Fibroblast of mammary gland (primary cell): ENCODE measurements around the gene HTR4.

Source experiments
- DNase-seq: peaks from one replicate; pipeline ENCODE4 v3.0.0-alpha.2; 2010; ENCODE audit warnings: low read depth
- H3K4me3 ChIP-seq: 2 replicates; pipeline ENCODE4 v1.5.1; 2011; ENCODE audit warnings: low read depth, mild to moderate bottlenecking, low read length, moderate library complexity; ENCODE audit not compliant: control insufficient read depth
- TF ChIP-seq, protein P1 (sequence below): conservative IDR thresholded peaks from 2 replicates; pipeline ENCODE4 v1.5.1; 2011; ENCODE audit warnings: low read depth, low read length, inconsistent platforms; ENCODE audit not compliant: control insufficient read depth, insufficient read depth

The HTR4 gene

DNA sequence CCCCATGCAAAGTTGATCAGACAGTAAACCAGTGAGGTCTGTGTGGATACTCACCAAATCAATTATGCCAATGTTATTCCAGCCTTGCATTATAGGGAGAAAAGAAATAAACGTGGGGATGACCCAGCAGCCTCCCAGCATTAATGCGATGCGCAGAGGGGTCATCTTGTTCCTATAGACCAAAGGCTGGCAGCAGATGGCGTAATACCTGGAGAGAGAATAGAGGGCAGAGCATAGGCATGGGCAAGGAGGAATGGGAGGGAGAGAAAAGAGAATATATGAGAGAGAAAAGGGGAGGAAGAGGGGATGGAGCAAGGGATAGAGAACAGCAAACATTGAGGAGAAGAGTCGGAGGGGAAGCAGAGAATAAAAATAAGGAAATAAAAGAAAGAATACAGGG is 131.2 kb downstream of the HTR4 start:
- TF ChIP-seq, protein P1, sequence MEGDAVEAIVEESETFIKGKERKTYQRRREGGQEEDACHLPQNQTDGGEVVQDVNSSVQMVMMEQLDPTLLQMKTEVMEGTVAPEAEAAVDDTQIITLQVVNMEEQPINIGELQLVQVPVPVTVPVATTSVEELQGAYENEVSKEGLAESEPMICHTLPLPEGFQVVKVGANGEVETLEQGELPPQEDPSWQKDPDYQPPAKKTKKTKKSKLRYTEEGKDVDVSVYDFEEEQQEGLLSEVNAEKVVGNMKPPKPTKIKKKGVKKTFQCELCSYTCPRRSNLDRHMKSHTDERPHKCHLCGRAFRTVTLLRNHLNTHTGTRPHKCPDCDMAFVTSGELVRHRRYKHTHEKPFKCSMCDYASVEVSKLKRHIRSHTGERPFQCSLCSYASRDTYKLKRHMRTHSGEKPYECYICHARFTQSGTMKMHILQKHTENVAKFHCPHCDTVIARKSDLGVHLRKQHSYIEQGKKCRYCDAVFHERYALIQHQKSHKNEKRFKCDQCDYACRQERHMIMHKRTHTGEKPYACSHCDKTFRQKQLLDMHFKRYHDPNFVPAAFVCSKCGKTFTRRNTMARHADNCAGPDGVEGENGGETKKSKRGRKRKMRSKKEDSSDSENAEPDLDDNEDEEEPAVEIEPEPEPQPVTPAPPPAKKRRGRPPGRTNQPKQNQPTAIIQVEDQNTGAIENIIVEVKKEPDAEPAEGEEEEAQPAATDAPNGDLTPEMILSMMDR = no peak
- DNase-seq = no peak
- no peak overlapping the region for H3K4me3 ChIP-seq

DNA sequence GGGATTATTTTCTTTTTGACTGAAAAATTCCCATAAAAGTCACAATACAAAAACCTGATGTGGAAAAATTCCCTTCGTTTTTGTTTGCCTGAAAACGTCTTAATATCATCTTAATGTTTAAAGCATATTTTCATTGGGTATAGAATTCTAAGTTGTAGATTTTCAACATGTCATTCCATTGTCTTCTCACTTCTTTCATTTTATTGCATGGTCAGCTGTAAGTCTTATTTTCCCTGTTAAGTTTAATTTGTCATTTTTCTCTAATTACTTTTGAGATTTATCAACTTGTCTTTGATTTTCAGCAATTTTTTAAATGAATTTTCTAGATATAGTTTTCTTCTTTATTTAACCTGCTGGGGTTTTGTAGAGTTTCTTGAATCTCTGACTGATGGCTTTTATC is 138.9 kb downstream of the HTR4 start:
- DNase-seq = no peak
- TF ChIP-seq, protein P1 = no peak

DNA sequence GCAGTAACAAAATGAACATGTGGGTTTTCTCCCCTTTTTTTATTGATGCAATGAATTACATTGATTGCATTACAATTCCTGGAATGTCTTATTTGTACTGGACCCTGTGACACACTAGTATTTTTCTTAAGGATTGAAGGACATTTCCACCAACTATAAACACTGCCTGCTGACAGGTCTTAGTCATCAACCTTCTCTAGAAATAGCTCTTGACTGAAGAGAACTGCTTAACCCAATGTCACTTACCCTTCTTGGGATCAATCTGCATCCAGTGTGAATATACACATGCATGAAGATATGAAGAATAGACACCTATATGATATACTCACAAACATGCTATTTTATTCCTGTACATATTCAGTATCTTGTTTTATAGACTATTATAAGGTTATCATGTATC is 140.0 kb downstream of the HTR4 start:
- TF ChIP-seq, protein P1 = no peak
- no peak for DNase-seq
- H3K4me3 ChIP-seq = no peak overlapping the region

More for the DNA sequence above, 138.9 kb downstream of the HTR4 start:
- no peak overlapping the region for H3K4me3 ChIP-seq

DNA sequence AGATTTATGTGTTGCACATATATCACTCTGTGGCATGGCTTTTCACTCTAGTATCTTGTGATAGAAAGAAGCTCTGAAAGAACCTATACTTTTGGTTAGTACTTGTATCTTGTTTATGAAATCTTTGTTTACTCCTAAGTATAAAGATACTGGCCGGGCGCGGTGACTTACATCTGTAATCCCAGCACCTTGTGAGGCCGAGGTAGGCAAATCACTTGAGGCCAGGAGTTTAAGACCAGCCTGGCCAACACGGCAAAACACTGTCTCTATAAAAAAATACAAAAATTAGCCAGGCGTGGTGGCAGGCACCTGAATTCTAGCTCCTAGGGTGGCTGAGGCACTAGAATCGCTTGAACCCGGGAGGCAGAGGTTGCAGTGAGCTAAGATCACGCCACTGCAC is 141.8 kb downstream of the HTR4 start:
- H3K4me3 ChIP-seq = no peak overlapping the region
- no peak for DNase-seq
- TF ChIP-seq, protein P1 = no peak

GRCh38 chr5:148511810-148512347 is 142.4 kb downstream of the HTR4 start:
- TF ChIP-seq, protein P1 = no peak
- DNase-seq = no peak
- no peak overlapping the region for H3K4me3 ChIP-seq

- TF ChIP-seq, protein P1 = no peak
- no peak for DNase-seq
Observed at GRCh38 chr5:148509893-148510292, 144.4 kb downstream of the HTR4 start.

DNA sequence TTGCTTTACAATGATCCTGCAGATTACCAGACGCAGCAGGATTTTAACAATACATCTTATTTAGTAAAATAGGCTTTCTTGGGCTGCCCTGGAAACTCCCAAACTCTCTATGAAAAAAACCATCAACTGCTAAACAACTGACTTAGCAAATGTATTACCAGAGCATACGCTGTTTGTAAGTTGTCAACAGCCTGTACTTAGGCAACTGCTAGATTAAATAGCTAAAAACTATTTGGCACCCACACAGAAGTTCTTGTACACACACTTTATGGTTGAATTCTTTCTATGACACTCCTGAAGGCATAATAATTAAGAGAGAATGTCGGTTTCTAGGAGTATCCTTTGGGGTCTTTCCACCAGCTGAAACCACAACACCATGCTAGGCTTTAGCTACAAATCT is 146.7 kb downstream of the HTR4 start:
- no peak overlapping the region for H3K4me3 ChIP-seq
- no peak for DNase-seq
- TF ChIP-seq, protein P1 = no peak

More at GRCh38 chr5:148509893-148510292, 144.4 kb downstream of the HTR4 start:
- H3K4me3 ChIP-seq = no peak overlapping the region
